Endothelial cell of umbilical vein (primary cell): ENCODE results near the gene ME3.

Experiments used
- CTCF ChIP-seq, 2 donors: IDR thresholded peaks; 1 replicate in 1 of 2; 2 replicates in 1 of 2; pipeline ENCODE4 v1.5.1; 2011; ENCODE audit warnings: low read length in 2 of 2, mild to moderate bottlenecking in 2 of 2, moderate library complexity in 2 of 2, control low read depth in 1 of 2, inconsistent platforms in 1 of 2, low read depth in 1 of 2; ENCODE audit not compliant: insufficient read depth in 1 of 2; ENCODE audit errors: extremely low read depth in 1 of 2
- EZH2 ChIP-seq: IDR thresholded peaks from 2 replicates; pipeline ENCODE4 v1.6.1; 2012; ENCODE audit warnings: borderline replicate concordance, low read depth, mild to moderate bottlenecking, moderate library complexity, low read length, inconsistent platforms; ENCODE audit not compliant: severe bottlenecking
- POLR2A ChIP-seq: IDR thresholded peaks from 2 replicates; pipeline ENCODE4 v1.6.1; 2012; ENCODE audit warnings: low read depth, mild to moderate bottlenecking, control low read depth, low read length

- TF ChIP-seq CTCF (IDR thresholded peaks at IDR 0.05; ENCODE audit: extremely low read depth in 1 of 2, insufficient read depth in 1 of 2, low read depth in 1 of 2, low read length in 2 of 2) (no peak), POLR2A (no peak), EZH2 (no peak)
Observed at GRCh38 chr11:86570020-86570419, 102.4 kb downstream of the ME3 start.
